GM18502 (cell line): Measurements from ENCODE around the gene GRHL1.

Source experiments
- ATAC-seq: cut with Tn5 transposase; IDR thresholded peaks from one replicate; pipeline ENCODE4 v1.9.1; 2021; ENCODE audit warnings: mild to moderate bottlenecking; ENCODE audit not compliant: unreplicated experiment, poor library complexity

GRHL1 gene

GRCh38 chr2:10035053-10035422 is 83.5 kb downstream of the GRHL1 start:
- no peak for ATAC-seq

DNA sequence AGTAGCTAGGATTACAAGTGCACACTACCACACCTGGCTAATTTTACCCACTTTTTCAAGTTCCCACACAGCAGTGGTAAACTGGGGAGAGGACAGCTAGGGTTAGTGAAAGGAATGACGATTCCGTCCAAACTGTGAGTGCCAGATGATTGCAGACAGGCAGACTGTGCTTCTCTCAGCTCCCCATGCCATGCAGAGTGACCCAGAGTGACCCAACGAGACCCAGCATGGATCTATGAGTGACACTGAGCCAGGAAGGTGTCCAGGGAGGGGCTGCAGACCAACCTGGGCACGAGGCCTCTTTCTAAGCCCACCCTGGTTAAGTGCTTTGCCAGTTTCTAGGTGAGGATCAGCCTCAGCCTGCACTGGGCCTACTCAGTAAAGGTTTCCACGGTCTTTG is 84.1 kb downstream of the GRHL1 start:
- no peak for ATAC-seq

GRCh38 chr2:10036095-10036884 is 84.8 kb downstream of the GRHL1 start:
- ATAC-seq = peak; percentile 48

- ATAC-seq = no peak
These were observed 86.6 kb downstream of the GRHL1 start for GRCh38 chr2:10038123-10038522.

DNA sequence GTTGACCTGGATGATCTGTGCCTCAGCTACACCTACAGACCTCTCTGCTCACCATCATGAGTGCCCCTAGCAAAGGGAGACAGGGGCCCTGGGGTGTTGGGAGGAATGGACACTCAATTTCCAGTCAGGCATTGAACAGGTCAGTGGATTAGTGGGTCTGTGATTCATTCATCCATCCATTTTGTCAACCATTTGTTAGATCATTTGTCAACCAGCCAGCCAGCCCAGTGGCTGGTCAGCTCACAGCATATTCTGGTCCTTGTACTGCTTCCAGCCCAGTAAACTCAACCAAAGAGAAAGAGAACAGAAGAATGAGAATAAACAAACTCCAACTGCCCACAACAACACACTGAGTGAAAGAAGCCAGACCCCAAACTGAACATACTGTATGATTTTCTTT is 87.2 kb downstream of the GRHL1 start:
- ATAC-seq = no peak

DNA sequence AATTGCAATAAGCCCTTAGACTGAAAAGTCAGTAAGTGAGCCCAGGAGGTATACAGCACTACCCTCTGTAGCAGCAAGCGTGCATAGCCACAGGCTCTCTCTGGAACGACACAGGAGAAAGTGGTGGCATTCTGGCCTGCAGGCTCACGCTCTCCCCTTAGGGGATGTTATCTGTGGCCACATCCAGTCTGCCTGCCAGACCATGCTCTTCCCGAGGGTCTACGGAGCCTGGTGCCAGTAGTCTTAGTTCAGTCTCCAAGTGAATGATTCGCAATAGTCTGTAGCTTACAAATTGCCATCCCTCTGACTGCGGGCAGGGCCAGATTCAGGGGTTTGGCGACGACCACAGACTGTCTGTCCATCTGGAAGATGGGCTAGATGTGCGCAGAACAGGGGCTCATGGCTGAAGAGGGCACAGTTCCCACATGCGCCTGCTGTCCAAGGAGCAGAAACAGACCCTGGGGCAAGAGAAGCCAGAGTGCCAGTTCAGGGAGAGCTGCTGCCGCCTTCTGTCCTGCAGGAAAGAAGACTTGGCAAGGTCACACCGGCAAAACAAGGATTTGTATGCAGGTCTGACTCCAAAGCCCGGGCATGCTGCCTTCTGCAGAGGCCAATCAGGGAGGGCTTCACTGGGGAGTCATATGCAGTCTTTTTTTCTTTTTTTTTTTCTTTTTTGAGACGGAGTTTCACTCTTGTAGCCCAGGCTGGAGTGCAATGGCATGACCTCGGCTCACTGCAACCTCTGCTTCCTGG is 88.3 kb downstream of the GRHL1 start:
- no peak for ATAC-seq

GRCh38 chr2:10041711-10042110 is 90.2 kb downstream of the GRHL1 start:
- ATAC-seq = no peak

DNA sequence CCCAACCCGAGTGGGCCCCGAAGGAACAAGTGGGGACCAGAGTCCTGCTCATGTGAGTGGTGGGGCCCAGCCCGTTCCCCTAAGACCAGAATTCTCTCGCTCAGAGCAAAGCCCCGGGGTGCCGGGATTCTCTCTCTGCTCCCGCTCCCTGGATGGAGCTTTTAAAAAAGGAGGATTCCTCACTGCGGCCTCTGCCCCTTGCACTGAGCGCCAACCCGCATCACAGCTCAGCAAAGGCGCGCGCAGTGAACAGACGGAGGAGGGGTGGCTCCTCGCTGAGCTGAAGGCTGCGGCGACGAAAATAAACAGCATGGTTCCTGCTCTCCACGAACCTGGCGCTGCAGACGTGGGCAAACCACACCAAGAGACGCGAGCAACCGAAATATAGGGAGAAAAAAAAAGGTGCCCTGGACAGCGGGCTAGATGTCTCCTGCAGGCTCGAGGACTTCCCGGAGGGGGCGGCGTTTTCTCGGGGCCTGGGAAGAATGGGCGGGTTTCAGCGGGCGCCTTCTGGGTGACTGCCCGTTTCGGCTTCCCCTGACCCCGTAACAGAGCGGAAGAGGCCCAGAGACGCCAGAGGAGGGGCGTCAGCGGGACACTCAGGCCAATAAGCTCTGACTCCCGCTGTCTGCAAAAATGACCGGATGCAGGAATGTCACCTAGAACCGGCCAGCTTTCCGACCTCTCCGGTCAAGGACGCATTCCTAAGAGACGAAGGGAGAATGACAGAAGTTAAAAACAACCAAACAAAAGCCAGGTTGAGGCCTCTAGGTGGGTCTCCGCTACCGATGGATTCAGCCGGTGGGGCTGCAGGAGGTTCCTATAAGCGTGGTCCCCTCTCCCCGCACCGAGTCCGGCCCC is 91.0 kb downstream of the GRHL1 start:
- no peak for ATAC-seq

DNA sequence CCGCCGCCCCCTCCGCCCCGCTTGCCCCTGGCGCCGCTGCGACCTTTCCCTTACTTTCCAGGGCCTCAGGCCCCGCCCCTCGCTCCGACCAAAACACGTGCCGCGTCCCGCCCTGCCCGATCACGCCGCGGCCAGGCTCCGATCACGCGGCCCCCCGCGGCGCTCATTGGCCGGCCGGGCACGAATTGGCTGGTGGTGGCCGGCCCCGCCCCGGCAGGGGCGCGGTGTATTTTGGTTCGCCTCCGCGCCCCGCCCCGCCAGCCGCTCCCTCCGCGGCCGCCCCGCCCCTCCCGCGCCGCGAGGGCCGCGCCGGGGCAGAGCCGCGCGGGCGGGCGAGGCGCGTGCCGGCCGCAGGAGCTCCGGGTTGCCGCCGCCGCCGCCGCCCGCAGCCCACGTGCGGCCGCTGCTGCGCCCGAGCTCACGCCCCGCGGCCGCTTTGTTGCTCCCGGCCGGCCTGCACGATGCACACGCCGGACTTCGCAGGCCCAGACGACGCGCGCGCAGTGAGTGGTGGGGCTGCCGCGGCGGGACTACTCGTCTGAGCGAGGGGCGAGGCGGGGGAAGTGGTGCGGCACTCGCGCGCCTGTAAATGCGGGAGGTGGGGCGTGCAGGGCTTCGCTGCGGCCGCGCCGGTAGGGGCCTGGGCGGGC is 91.9 kb downstream of the GRHL1 start, which contains the start of gene KLF11:
KLF11 (plus strand) TSS at position 295 of the 650 bp plus-strand sequence; CDS start at position 462, 167 bp downstream.
- peak; percentile 74 for ATAC-seq

DNA sequence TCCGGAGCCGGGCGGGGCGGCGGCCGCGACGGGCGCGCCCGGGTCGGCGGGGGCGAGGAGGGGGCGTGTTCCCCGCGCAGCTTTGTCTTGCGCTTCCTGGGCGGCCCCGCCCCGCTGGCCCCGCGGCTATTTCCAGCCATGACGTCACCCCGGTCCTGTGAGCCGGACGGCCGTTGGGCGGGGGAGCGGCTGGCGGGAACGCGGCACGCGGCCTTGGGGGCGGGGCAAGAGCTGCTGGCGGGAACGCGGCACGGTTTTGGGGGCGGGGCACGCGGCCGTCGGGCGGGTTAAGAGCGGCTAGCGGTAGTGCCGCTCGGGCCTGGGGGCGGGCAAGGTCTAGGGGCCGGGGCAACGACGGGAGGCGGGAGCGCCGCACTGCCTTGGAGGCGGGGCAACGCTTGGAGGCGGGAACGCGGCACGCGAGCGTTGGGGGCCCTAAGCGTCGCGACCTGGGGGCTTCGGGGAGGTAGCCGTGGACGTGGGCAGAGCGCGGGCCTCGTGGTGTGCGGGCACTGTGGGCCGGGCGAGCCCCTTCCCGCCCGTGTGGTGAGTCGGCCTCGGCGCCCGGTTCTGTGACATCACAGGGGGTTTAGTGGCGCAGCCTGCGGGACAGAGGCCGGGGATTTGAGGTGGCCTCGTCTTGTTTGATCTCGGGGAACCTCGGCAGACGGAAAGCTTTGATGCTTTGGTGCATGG is 92.6 kb downstream of the GRHL1 start:
- ATAC-seq = peak; percentile 61

DNA sequence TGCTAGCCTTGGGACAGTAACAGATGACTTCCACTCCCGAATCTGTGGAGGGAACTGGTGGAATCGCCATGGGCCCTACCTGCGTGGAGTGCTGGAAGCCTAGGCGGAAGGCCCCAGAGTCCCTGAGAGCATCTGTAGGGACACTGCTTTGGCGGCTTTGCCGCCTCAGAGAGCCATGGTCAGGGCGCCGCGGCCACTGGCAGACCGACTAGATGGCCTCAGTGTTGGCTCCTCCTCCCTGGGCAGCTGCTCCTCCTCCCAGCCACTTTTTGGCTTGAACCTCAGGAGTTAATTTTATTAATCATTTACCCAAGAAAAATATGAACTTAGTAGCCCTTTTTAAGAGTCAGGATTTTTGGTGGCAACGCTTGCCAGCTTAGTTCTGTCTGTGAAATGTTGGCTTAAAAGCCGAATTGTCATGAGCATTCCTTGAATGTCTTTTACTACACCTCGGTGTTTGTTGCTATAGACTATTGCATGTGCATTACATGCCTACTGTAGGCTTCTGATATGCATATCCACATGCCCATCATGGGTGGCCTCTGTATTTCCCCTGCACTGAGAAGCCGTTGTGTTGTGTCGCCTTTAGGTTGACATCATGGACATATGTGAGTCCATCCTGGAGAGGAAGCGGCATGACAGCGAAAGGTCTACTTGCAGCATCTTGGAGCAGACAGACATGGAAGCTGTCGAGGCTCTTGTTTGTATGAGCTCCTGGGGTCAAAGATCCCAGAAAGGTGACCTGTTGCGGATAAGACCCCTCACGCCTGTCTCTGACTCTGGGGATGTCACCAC is 94.3 kb downstream of the GRHL1 start:
- ATAC-seq = no peak

- no peak for ATAC-seq
These were observed 95.4 kb downstream of the GRHL1 start for GRCh38 chr2:10046931-10047330.

- ATAC-seq = no peak
These were observed 96.4 kb downstream of the GRHL1 start for GRCh38 chr2:10047616-10048500.

- no peak for ATAC-seq
These were observed 97.1 kb downstream of the GRHL1 start for GRCh38 chr2:10048501-10049171.
